Left colon (tissue), 2 donors: ENCODE measurements around the gene NCKAP1. TPM values are rescaled to one million over a fixed set of nuclear protein-coding genes. Genes with fewer than 3 reads are reported as not detected.

Experiments
- ATAC-seq: fragments of 200-7000 bp; cut with Tn5 transposase; one replicate; pipeline ENCODE4 v1.9.1; 2020; ENCODE audit warnings: mild to moderate bottlenecking, moderate library complexity
- DNase-seq, 2 donors: peaks; one replicate each; pipeline ENCODE4 v3.0.0-alpha.2; 2020
- intact Hi-C, 2 donors: fragments of 100-400 bp; cut with DNase I in 1 of 2; cut with micrococcal nuclease in 1 of 2; formaldehyde crosslinking; loops; one replicate each; pipeline versions ENCODE4 v1.11.2 to v1.14.0; 2022; cut with DNase I, micrococcal nuclease
- total RNA-seq, 2 donors: library from RNA; stranded (reverse); fragmentation: NEBNext Ultra II Directional; extraction: Animal tissue kit (Norgen Biotek cat#: 25700); gene quantifications; one replicate each; pipeline ENCODE4 v1.2.1, GENCODE V29; 2021
- donor health status: DM: no; HTN: no; CAD: no.
- donor health status: DM: yes; HTN: yes; CAD: no.

Gene NCKAP1
- total RNA-seq, 2 donors from 2014 or later: 108 to 119 TPM

DNA sequence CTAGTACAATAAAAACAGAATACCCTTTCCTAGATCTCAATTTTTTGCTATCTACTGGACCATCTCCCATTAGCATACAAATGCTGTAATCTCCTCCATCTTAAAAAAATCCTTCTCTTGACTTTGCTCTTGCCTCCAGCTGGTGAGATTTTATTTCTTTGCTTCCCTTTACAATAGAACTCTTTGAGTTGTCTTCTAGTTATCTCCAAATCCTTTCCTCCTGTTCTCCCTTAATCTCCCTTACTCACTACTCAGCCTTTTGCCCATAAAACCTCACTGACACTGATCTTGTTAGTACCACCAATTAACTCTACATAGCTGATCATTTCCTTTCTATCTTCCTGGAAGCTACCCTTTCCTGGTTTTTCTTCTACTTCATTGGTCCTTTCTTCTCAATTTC, 108.3 kb downstream of the NCKAP1 start:
- intact Hi-C loops: no loop called here
- DNase-seq (no peak), ATAC-seq (no peak)

DNA sequence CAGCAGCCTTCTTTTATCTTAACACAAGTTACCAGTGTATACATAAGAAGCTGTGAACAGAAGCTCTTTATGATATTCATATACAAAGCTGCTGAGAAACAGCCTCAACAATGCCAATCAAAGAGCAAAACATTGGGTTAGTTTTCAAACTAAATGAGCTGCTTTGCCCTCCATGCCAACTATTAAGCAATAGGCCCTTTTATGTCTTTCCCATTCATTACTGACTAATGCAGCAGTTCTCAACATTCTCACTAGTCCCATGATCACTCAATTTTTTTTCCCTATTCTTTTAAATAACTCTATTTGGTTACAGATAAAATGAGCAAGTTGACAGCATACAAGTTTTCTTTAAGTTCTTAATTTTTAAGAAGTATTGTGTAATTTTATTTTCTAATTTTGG, 114.0 kb downstream of the NCKAP1 start:
- intact Hi-C loops: no loop called here
- DNase-seq (no peak), ATAC-seq (no peak)

DNA sequence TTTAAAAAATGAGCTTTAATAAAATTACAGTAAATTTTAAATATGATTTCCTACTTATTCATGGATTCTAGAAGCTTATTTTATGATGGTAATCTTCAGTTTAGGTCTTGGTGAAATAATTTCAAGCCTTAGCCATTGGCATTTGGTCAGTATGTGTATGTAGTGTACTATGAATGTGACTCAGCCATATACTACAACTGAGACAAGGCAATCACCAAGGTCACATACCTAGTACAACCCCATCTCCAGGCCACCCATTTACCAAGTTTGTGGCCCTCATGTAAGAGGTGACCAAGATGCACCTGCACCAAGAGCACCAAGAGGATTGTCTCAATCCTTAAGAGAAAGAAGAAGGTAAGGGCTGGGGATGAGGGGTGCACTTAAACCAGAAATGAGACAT, 117.0 kb downstream of the NCKAP1 start:
- no peak for DNase-seq
- intact Hi-C loops: no loop called here

DNA sequence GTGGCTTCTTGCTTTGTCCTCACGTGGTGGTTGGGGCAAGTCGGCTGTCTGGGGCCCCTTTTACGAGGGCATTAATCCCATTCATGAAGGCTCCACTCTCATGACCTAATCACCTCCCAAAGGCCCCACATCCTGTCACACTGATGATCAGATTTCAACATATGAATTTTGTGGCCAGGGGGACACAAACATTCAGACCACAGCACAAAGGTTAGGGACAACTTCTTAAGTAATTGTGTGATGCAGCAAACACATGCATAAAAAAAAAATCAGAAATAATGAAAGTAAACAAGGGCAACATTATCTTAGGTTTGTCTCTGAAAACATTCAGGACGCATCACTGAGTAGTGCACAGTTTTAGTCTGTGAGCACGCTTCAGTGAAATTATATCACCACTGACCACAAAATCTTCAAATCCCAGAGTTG, 117.6 kb downstream of the NCKAP1 start:
- intact Hi-C loops: no loop called here
- no peak for ATAC-seq
- no peak for DNase-seq

More for the DNA sequence above, 117.0 kb downstream of the NCKAP1 start:
- ATAC-seq: no peak

DNA sequence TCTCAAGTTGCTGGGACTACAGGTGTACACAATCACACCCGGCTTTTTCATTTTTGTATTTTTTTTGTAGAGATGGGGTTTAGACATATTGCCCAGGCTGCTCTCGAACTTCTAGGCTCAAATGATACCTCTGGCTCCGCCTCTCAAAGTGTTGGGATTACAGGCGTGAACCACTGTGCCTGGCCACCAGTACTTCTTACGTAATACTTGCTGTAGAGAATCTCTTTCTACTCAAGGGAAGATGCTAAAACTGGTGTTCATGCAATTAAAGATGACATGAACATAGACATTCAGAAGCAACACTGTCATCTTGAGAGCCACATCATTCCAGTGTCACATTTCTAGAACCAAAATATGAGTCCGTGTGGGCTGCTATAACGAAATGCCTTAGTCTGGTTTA, 118.2 kb downstream of the NCKAP1 start:
- DNase-seq: no peak
- intact Hi-C loops: no loop called here
- no peak for ATAC-seq

DNA sequence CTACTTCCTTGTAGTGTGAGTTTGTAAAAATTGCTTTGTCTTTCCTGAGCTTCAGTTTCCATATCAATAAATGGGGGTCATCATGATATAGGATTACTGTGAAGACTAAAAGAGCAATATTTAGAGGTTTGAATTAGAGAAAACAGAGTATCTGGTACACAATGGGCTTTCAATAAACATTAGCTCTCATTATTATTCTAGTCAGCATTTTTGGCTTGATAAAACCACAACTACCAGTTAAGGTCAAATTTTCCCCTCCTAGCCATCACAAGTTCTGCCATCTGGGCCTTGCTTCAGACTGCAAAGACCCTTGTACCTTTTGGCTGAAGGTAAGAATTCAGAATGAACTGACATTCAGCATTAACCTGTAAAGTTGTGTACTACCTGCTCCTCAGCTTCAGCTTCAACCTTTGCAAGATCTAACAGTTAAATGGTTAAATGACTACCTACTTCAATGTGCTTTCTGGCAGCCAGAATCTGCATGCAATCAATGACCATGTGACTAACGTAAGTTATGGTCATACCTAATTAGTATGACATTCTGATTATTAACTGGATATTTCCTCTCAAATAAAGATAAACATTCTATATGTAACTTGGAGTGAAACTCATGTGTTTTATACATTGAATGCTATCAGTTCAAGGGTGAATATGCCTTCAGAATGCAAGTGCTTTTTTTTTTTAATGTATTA, 119.2 kb downstream of the NCKAP1 start:
- no peak for ATAC-seq
- intact Hi-C loops: no loop called here
- DNase-seq: no peak

DNA sequence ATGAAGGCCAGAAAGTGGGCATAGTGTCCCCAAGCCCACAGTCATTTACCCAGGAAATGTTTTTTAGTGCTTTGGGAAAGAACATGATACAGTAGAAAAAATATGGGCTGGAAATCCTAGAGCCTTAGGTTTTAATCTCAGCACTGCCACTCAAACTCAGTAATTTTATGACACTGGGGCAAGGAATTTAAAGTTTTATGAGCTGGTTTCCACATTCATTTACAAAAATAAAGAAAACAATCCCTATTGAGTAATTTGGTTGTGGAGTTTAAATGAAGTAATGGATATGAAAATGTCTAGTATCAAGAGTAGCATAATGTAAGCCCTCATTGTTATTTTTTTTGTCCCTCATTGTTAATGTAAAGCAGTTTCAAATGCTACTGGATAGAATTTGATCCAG, 120.3 kb downstream of the NCKAP1 start:
- intact Hi-C loops: no loop called here
- ATAC-seq: no peak

DNA sequence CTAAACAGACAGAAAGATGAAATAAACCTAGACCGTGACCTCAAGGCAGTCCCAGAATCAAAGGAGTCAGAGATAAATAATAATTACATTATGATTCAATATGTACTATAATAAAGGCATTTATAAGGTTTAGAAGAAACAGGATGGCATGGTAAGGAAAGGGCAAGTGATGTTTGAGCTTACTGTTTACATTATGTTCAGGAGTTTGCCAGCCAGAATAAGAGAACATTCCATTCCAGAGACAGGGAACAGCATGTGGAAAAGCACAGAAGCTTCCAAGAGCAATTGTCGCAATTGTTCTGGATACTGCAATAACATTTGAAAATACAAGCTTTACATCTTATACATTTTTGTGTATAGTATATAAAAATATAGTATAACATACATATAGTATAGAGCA, 121.8 kb downstream of the NCKAP1 start:
- DNase-seq (no peak), ATAC-seq (no peak)
- intact Hi-C loops: no loop called here

More for the DNA sequence above, 120.3 kb downstream of the NCKAP1 start:
- no peak for DNase-seq

DNA sequence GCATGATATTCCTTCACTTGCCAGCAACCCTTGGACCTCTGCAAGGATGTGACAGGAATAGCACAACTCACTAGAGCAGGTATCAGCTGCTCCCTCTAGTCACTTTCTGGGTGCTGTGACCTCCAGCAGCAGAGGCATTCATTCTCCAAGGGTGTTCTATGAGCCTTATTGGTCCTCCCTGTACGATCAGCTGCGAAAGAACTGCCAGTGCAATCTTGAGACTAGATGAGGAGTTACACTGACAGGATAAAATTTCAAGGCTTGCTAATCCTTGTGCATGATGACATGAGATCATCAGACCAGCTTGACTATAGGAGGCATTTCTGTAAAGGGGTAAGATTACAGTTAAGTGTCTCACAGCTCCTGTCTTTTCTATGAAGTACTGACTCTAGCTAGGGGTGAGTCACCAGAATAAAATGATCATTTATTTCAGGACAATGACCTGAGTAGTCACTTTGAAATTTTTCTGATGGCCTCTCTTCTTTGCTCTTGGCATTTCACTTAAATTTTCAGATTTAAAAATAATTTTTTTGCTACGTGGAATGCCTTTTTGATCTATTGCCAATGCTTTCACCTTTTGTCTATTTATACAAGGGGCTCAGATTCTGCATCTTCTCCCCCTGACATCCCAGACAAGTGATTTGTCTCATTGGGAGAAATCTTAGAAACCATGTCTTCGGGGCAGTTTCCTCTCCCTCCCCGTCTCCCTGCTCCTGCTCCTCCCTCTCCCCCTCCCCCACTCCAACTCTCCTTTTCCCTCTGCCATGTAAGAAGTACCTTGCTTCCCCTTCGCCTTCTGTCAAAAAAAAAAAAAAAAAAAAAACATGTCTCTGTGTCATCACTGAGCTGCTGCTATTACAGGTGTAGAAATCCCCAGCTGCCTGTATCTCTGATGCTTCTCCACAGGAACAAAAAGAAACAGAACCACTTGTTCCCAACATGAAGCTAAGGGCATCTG, 122.6 kb downstream of the NCKAP1 start:
- no peak for DNase-seq
- intact Hi-C loops: no loop called here
- no peak for ATAC-seq

DNA sequence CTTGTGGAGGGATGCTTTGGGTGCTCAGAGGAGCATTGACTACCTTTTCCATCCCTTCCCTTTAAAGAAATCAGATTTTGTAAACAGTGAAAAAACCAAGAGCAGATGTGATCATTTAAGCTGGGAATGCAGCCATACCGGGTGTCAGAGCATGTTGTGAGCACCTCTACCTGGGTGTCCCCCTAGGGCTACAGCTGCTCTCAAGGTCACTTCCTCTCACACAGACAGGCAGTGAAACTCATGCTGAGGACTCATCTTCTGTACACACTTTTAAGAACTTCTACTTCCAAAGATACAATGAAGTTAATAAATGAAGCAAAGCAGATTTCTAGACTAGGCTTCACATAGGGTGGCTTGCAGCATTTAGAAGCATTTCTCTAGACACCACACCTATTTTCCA, 123.4 kb downstream of the NCKAP1 start:
- intact Hi-C loops: no loop called here
- ATAC-seq: no peak
- DNase-seq: no peak

DNA sequence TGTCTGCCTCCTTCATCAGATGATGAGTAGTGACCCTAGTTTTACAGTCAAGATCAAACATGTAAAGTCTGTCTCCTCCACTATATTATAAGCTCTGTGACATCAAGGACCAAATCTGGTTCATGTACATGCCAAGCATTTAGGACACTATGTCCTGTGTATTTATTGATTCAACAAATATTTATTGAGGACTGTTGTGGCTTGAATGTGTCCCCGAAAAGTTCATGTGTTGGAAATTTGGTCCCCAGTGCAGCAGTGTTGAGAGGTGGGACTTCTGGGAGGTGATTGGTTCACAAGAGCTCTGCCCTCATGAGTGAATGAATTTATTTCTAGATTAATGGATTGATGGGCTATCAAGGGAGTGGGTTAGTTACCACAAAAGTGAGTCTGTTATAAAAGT, 125.2 kb downstream of the NCKAP1 start:
- ATAC-seq: no peak
- intact Hi-C loops: no loop called here
- no peak for DNase-seq

DNA sequence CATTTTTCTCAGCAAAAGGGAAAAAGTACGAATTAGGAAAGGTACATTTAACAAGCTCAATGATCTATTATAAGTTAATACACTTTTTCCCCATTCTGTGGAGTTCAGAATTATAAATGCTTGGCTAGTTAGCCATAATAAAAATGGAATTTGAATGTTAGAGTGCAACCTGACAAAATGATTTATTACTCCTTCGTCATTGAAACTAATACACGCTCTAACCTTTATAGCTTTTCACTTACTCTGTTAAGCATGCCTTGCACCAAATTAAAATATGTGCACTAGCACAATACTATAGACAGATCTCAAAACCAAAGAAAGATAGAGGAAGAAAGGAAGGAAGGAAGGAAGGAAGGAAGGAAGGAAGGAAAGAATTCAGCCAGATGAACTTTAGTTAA, 125.7 kb downstream of the NCKAP1 start:
- ATAC-seq (no peak), DNase-seq (no peak)
- intact Hi-C loops: no loop called here

DNA sequence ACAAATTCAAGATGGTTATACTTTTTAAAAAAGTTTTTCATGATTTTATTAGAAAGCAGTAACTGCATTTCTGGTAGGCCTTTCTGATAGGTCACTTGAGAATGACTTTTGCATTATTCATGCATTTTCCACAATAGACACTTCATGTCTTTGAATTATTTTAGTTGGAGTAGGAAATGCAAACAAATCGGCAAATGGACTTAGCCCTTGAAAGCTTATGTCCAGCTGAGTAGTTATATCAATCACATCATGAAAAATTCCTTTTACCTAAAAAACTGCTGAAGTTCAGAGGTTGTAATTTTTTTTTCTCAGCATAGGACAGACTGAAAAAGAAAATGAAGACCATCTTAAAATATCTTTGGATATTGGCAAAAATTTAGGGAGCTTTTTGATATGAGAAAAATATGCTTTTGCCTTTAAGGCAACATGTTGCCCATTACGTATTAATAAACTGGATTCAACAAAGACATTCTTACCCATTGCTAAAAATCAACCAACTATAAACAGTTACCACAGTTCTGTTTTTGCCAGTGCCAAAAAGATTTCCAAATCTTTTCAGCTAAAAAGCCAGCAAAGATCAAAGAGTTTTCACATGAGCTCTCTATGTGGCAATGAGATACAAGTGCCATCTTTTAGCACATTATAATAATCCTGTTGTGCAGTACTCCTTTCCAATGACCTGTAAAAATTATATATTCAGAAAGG, 126.3 kb downstream of the NCKAP1 start:
- DNase-seq (no peak), ATAC-seq (no peak)

DNA sequence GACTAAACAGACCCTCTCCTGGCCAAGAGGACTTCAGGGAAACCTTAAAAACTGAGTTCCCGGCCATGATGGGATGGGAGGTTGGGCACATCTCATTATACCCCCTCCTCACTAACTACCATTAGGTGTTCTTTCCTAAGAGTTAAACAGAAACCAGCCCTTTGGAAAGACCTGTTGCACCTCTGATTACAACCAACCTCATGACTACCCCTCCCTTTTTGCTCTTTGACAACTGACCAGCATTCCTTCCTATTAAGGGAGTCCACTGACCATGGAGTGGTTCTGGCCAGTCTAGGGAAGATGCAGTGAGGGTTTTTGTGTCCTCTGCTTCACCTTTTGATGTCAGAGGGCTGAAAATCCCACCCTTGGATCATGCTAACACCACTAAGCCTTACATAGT, 127.3 kb downstream of the NCKAP1 start:
- intact Hi-C loops: no loop called here
- DNase-seq (no peak), ATAC-seq (no peak)

More for the DNA sequence above, 126.3 kb downstream of the NCKAP1 start:
- intact Hi-C loops: no loop called here

DNA sequence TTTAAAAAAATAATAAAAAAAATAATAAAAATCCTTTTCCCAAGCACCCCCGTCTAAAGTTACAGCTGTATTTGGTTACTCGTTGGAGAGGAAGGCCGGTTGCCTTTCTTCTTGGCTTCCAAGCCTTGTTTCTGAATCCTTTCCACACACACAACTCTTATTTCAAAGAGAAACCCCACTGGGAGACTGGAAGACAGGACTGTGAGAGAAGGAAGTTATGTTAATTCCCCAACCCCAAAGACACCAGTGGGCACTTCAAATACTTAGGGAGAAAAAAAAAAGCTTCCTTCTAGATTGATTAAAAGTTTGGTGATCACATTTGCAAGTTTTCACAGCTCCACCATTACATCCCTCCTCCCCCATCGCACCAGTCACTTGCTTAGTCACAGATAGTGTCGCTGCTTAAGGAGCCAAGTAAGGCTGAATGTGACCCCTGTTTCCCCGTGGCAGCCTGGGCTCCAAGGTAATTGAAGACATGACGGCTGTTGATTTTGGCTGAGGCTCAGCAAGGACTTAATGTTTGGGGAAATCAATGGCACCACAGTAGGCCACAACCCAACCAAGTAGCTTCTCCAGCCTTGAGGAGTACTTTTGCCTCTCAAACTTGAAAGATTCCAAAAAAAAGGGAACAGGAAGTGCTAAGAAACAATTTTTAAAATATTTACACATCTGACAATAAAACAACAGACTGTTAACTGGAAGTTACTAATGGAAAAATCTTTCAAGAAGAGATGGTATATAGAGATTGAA, 131.0 kb downstream of the NCKAP1 start:
- intact Hi-C loops: no loop called here
- no peak for DNase-seq

DNA sequence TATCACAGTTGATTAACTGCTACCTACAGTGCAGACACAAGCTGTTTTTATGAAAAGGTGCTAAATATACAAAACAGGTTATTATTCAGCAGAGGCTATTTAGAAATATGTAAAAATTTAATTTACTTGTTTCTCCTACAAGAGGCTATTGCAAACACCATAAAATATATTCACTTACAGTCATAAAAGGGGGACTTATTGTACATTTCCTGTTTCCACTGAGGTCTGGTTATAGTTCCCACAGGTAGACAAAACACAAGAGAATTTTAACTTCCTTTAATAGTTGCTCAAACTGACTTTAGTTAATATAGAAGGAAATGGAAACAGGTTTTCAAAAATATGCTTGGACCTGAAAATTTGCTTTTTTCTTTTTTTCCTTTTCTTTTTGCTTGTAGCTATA, 131.8 kb downstream of the NCKAP1 start:
- ATAC-seq (peak; percentile 67), DNase-seq (no peak)
- intact Hi-C loops: no loop called here

More for the DNA sequence above, 131.0 kb downstream of the NCKAP1 start:
- ATAC-seq: peak; percentile 25

DNA sequence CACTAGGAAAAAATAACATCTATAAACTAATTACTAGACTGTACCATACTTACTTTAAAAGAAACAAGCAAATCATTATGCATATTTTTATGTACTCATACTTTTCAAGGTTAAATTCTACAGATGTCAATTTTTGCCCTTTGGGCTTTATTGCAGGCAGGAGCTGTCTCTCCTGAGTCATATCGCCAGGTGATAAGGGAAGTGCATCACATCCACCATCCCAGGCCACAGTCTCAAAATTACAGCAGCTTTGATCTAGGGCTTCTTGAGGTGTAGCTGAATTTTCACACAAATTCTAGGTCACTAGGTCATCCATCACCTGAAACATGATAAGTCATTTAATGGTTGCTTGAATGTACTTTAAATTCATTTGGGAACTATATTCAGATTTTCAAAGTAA, 133.4 kb downstream of the NCKAP1 start:
- DNase-seq: no peak
- intact Hi-C loops: no loop called here

DNA sequence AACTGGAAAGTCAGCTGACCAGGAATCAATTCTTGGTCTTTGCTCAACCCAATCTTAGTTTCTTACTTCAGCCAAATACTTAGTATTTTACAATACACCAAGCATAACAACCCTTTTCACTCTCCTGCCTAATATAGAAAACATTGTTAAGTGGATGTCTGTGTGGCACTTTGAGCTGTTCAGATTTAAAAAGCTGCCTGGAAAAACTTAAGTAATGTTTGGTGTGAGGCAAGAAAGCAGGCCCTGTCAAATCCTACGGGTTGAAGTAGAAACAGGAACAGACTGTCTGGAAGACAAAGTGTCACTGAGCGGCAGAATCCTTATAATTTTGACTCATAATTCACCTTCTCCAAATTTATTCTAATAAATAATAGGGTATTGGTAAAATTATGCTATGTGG, 134.7 kb downstream of the NCKAP1 start:
- ATAC-seq (no peak), DNase-seq (no peak)
- intact Hi-C loops: no loop called here

More for the DNA sequence above, 133.4 kb downstream of the NCKAP1 start:
- no peak for ATAC-seq

DNA sequence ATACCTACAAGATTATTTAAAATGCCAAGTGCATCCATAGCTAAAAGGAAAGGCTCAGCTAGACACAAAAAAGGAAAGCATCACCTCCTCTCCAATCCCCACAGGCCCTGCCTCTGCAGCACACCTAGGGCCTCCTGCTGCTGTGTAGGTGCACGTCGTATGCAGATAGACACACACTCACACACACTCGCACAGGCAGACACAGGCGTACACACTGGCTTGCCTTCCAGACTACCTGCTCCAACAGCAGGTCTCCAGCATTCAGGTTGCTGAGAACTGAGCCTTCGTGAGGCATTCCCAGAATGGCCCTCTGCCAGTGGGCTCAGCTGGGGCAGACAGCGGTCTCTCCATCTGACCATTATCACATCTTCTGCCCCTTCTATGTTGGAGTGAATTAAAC, 136.5 kb downstream of the NCKAP1 start:
- no peak for DNase-seq
- intact Hi-C loops: no loop called here
- ATAC-seq: no peak
